GM18868 (cell line): Measurements from ENCODE around the gene CFAP251.

Source experiments
- ATAC-seq: cut with Tn5 transposase; IDR thresholded peaks from one replicate; pipeline ENCODE4 v1.9.1; 2021; ENCODE audit warnings: mild to moderate bottlenecking, moderate library complexity; ENCODE audit not compliant: unreplicated experiment

CFAP251 gene

DNA sequence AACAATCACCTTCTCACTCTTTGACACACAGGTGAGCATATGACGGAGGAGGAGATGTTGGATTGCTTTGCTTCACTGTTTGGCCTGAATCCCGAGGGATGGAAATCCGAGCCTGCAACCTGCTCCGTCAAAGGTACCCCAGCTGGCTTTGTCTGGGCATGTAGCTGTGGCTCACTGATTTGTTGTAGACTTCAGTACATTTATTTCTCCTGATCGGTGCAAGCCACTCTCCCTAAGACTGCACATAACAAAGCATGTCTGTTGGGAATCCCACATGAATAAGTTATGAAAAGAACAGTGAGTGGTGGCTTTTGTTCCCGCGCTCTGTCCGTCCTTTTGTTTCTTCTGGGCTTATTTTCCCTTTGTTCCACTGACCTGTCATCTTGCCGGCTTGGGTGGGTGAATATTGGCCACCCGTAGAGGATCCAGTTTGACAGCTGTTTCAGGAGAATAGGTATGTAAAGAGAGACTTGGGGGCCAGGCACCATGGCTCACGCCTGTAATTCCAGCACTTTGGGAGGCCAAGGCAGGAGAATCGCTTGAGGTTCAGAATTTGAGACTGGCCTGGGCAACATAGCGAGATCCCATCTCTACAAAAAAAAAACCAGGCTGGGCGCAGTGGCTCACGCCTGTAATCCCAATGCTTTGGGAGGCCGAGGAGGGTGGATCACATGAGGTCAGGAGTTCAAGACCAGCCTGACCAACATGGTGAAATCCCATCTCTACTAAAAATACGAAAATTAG lies 83.2 kb downstream of the CFAP251 start:
- no peak for ATAC-seq

GRCh38 chr12:122003651-122004611 lies 85.5 kb downstream of the CFAP251 start:
- ATAC-seq, result peak; percentile 66

GRCh38 chr12:122004633-122005071 lies 86.3 kb downstream of the CFAP251 start:
- ATAC-seq, result peak; percentile 25

DNA sequence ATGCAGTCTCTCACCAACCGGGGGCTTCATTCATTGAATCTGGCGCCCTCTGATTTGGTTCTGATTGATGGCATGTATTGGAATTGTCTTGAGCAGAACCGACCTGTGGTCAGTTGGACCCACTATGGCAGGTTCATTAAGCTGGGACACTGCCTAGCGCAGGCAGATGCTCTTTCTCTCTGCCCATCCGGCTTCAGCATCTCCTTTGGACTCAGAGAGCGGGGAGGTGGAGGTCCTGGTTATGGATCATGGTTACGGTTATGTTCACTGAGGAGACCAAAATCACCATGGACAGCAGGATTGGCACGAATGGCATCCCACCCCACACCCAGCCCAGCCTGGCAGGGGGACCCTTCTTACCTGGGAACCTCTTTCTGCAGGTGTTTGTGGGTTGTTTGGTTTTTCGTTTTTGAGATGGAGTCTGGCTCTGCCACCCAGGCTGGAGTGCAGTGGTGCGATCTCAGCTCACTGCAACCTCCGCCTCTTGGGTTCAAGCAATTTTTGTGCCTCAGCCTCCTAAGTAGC lies 86.9 kb downstream of the CFAP251 start:
- ATAC-seq, result no peak

DNA sequence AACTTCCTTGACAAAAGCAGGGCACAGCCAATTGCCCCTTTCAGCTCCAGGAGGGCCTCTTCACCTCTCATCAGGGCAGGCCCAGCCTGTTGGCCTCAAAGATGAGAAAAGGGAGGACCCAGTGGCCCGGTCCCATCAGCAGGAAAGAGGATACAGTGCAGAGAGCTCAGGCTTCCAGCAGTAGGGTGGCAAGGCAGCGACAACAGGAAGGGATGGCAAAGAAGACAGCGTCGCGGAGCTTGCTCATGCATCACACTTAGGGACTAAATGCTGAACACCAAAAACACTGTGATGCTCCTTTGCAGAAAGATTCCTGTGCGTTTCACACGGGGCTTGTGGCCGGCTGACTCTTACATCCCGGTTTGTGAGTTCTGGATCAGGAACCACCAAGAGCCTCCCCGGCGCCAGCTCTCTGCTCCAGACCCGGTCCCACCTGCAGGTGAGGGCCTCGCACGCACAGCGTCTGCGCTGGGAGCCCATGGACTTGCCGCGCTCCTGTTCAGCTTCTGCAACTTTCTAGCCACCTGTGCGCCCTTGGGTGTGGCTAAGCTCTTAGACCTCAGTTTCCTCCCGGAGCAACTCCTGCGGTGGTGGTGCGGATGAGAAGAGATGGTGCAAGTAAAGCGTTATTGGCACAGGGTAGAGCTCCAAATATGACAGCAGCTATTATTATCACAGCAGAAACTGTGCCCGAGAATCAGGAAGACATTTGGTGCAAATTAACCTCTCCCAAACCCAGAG lies 88.0 kb downstream of the CFAP251 start:
- no peak for ATAC-seq

DNA sequence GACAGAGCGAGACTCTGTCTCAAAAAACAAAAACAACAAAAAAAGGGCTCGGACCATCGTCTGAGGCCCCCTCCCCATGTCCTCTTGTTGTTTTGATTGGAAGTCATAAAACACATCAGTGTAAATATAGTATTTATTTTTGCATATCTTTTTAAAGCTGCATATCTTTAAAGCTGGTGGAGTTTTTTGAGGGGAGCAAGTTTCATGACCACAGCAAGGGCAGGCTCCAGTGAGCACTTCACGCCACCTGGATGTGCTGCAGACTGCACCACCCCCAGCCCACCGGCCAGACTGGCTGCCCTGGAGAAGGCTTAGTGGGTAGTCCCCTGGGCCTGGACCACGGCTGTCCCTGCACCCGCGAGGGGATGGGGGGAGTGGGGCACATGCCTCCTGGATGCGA lies 91.3 kb downstream of the CFAP251 start:
- no peak for ATAC-seq

DNA sequence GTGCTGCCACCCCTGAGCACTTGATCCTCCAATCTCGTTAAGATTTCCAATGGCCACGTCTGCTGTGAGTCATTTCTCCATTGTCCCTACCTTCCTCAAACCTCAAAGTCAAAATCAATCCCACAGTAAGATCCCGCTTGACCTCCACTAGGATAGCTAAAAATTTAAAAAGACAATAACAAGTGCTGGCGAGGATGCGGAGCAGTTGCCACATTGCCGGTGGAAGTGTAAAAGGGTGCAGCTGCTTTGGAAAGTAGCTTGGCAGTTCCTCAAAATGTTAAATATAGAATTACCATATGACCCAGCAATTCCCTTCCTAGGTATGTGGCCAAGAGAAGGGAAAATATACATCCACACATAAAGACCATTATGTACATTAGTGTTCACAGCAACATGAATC lies 93.8 kb downstream of the CFAP251 start:
- ATAC-seq, result no peak

GRCh38 chr12:122013136-122013535 lies 94.7 kb downstream of the CFAP251 start:
- ATAC-seq, result no peak

GRCh38 chr12:122013791-122014590 lies 95.6 kb downstream of the CFAP251 start:
- no peak for ATAC-seq

GRCh38 chr12:122014781-122015180 lies 96.4 kb downstream of the CFAP251 start:
- no peak for ATAC-seq

GRCh38 chr12:122018457-122018856 lies 100.1 kb downstream of the CFAP251 start:
- no peak for ATAC-seq

DNA sequence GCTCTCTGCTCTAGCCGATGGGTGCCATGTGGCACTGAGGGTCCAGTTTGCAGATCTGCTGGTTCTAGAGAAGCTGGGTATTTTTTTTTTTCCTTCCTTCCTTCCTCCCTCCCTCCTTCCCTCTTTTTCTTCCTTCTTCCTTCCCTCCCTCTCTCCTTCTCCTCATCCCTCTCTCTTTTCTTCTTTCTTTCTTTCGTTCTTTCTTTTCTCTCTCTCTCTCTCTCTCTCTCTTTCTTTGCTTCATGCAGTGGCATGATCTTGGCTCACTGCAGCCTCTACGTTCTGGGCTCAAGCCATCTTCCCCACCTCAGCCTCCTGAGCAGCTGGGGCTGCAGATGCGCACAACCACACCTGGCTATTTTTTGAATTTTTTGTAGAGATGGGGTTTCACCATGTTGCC lies 100.5 kb downstream of the CFAP251 start:
- no peak for ATAC-seq

DNA sequence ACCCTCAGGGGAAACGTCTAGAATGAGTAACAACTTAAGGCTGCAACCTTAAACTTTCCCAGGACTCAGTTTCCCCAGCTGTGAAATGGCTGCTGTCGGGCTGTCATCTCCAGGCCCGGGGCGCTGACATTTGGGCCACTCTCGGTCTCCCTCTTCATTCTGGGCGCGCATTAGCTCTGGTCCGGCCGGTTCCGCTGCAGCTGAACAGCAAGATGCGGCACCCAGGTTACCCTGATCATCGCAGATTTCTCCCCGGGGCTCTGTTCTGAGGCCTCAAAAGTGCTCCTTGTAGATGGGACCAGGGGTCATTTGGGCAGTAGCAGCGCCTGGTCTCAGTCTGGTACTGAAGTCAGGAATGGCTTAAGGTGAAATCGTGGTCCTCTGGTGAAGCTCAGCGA lies 102.4 kb downstream of the CFAP251 start:
- ATAC-seq, result no peak

DNA sequence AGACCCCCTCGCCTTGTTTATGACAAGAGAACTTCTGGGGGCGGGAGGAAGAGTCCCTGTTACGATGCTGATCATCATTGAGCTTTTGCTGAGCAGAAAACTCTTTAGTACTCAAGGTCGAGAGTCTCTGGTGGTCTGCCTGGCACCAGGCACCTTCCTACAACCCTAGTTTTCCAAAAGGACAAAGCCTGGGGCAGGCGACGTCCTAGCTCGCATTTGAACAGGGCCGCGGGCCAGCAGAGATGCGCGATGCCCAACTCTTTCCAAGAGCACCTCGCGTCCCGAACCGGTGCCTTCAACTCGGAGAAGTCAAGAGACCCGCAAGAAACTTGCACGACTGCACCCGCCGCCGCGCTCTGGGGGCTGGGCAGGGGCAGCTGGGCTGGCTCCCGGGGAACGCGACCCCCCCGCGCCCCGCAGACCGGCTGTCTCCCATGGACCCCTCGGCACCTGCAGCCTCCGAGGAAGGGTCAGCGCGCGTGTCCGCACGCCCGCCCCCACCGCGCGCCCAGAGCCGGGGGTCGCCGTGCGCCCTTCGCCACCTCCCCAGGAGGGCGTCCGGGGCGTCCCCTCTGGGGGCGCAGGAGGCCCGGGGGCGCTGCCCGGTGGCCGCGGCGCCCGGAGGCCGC lies 102.9 kb downstream of the CFAP251 start:
- ATAC-seq, result no peak

- no peak for ATAC-seq
Observed at GRCh38 chr12:122021822-122022392, 103.5 kb downstream of the CFAP251 start, which contains the start of gene BCL7A. BCL7A (plus strand) TSS chr12:122021884; CDS start chr12:122022092, 208 bp downstream.

DNA sequence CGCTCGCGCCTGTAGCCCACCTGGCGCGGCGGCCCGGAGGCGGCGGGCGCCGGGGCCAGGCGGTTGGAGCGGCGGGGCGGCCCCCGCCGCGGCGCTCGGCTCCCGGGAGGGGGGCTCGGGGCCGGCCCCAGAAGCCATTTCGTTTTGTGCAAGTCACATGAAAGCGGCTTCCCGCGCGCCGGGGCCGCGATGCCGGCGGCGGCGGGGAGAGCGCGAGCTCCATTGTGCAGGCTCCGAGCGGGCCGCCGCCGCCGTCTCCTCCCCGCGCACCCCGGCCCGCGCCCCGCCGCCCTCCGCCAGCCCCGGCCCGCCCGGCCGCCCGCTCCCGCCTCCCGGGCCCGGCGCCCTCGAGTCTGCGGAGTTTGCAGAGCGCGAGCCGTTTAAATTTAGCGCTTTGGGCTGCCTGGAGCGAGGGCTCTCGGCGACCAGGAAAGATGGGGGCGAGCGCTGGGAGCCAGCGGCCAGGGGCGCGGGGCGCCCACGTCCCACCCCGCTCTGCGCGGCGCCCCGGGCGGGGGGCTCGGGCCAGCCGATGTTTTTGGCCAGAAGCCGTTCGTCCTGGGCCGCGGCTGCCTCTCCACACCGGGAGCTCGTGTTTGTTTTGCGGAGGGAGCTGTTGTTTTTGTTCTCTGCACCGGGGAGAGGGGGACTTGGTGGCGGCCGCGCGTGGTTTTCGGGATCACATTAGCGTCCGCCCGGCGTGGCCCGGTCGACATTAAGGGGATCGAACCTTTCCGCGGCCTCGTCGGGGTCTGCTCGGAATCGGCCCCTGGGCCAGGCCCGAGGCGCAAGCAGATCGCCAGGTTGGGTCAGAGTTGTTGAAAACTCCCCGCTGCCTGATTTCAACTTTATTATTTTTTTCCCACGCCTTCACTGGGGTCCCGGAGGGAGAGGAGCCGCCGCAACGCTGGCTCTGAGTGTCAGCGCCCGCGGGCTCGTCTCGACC lies 104.3 kb downstream of the CFAP251 start:
- no peak for ATAC-seq

- ATAC-seq, result no peak
Observed at GRCh38 chr12:122023339-122024131, 105.1 kb downstream of the CFAP251 start.
